Hepatocyte (in vitro differentiated cells): ENCODE results near the gene TAS1R3. TPM values are rescaled to one million over a fixed set of nuclear protein-coding genes. Genes with fewer than 3 reads are reported as not detected.

Experiments used
- DNase-seq: peaks from one replicate; pipeline ENCODE4 v3.0.0-alpha.2; 2016; ENCODE audit warnings: low spot score
- H2AFZ ChIP-seq: fragments of 200-600 bp; sonication (generic); 2 replicates; pipeline ENCODE4 v1.6.0; 2016; ENCODE audit warnings: antibody characterized with exemption, mild to moderate bottlenecking
- H3K27ac ChIP-seq: fragments of 200-600 bp; sonication (generic); 2 replicates; pipeline ENCODE4 v1.5.1; 2016; ENCODE audit warnings: mild to moderate bottlenecking
- H3K27me3 ChIP-seq: fragments of 200-600 bp; sonication (generic); 2 replicates; pipeline ENCODE4 v1.6.1; 2016
- H3K36me3 ChIP-seq: fragments of 200-600 bp; sonication (generic); replicated peaks from 2 replicates; pipeline ENCODE4 v1.5.1; 2016; ENCODE audit warnings: low read depth; ENCODE audit not compliant: insufficient read depth
- H3K4me1 ChIP-seq: fragments of 200-600 bp; sonication (generic); 2 replicates; pipeline ENCODE4 v1.5.1; 2016; ENCODE audit warnings: mild to moderate bottlenecking, moderate library complexity; ENCODE audit not compliant: insufficient read depth
- H3K4me2 ChIP-seq: fragments of 200-600 bp; sonication (generic); 2 replicates; pipeline ENCODE4 v1.6.0; 2016
- H3K4me3 ChIP-seq: fragments of 200-600 bp; sonication (generic); 2 replicates; pipeline ENCODE4 v1.5.1; 2016; ENCODE audit warnings: mild to moderate bottlenecking
- H3K79me2 ChIP-seq: fragments of 200-600 bp; sonication (generic); 2 replicates; pipeline ENCODE4 v1.6.0; 2017; ENCODE audit warnings: mild to moderate bottlenecking
- H3K9me2 ChIP-seq: fragments of 200-600 bp; sonication (generic); replicated peaks from 2 replicates; pipeline ENCODE4 v1.6.0; 2017; ENCODE audit warnings: mild to moderate bottlenecking; ENCODE audit not compliant: insufficient read depth
- H3K9me3 ChIP-seq: fragments of 200-600 bp; sonication (generic); 2 replicates; pipeline ENCODE4 v1.5.1; 2016; ENCODE audit warnings: low read depth, mild to moderate bottlenecking
- H4K20me1 ChIP-seq: fragments of 200-600 bp; sonication (generic); 2 replicates; pipeline ENCODE4 v1.6.0; 2016; ENCODE audit warnings: mild to moderate bottlenecking; ENCODE audit not compliant: insufficient read depth, poor library complexity, severe bottlenecking
- CTCF ChIP-seq: fragments of 200-600 bp; sonication (generic); IDR thresholded peaks from 2 replicates; pipeline ENCODE4 v1.5.1; 2016; ENCODE audit warnings: antibody characterized with exemption, mild to moderate bottlenecking; ENCODE audit not compliant: poor library complexity
- EZH2 ChIP-seq: fragments of 200-600 bp; sonication (generic); IDR thresholded peaks from 2 replicates; pipeline ENCODE4 v1.6.1; 2016; ENCODE audit warnings: antibody characterized with exemption, mild to moderate bottlenecking, borderline replicate concordance
- EZH2phosphoT487 ChIP-seq: fragments of 200-600 bp; sonication (generic); IDR thresholded peaks from one replicate; pipeline ENCODE4 v1.6.1; 2018; ENCODE audit warnings: antibody characterized with exemption, mild to moderate bottlenecking, low read depth, moderate library complexity; ENCODE audit not compliant: unreplicated experiment, severe bottlenecking
- WGBS: methylation state at CpG from one replicate; pipeline ENCODE4 v1.1.6; 2016; ENCODE audit warnings: low lambda C conversion rate; ENCODE audit errors: missing lambda C conversion rate; 5-methylcytosine and 5-hydroxymethylcytosine counted together
- polyA plus RNA-seq: library from polyadenylated mRNA; unstranded; fragments of >200 nt; fragmentation: Nextera tagmentation; extraction: Ambion mirVana; gene quantifications from 2 replicates; pipeline ENCODE4 v1.2.1, GENCODE V29; 2016
- total RNA-seq: library from RNA; depleted of rRNA; stranded (reverse); fragments of >200 nt; gene quantifications from 2 replicates; pipeline ENCODE4 v1.2.3, GENCODE V29; 2014

Gene TAS1R3
- total and polyA plus RNA-seq, 2 experiments from 2014 or later = 0.17 to 0.42 TPM

- TF ChIP-seq CTCF = no peak
- TF ChIP-seq EZH2phosphoT487 = no peak
- no peak for TF ChIP-seq EZH2
- Histone ChIP-seq H4K20me1 (peaks cover 42% of the 10 kb centered on the region), H3K27me3 (no peaks in the 10 kb centered on the region), H3K4me1 (peaks cover 39% of the 10 kb centered on the region), H3K9me3 (no peaks in the 10 kb centered on the region), H3K4me2 (peak overlapping the region; percentile 99), H3K9me2 (no peaks in the 10 kb centered on the region), H3K4me3 (no peak overlapping the region), H3K36me3 (no peaks in the 10 kb centered on the region), H3K27ac (peak overlapping the region; percentile 46), H2AFZ (no peak overlapping the region), H3K79me2 (peaks cover 63% of the 10 kb centered on the region)
- no peak for DNase-seq
- WGBS = 92% methylated on average over 10 of the region's 10 CpGs
These were observed 16.0 kb downstream of the TAS1R3 start for GRCh38 chr1:1347026-1347595.

- H3K27me3 ChIP-seq = no peaks in the 10 kb centered on the region
- peak overlapping the region; percentile 84 for H3K27ac ChIP-seq
- 22% methylated on average over 26 of the region's 26 CpGs for WGBS
- H3K79me2 ChIP-seq = peaks cover 60% of the 10 kb centered on the region
- H3K9me2 ChIP-seq = no peaks in the 10 kb centered on the region
- H4K20me1 ChIP-seq = peaks cover 42% of the 10 kb centered on the region
- no peak for TF ChIP-seq EZH2phosphoT487
- TF ChIP-seq CTCF = no peak
- no peak for TF ChIP-seq EZH2
- H3K4me2 ChIP-seq = peak overlapping the region; percentile 99
- H3K36me3 ChIP-seq = no peaks in the 10 kb centered on the region
- peak overlapping the region; percentile 64 for H3K4me3 ChIP-seq
- DNase-seq = peak; percentile 71
- H3K4me1 ChIP-seq = peaks cover 39% of the 10 kb centered on the region
- H2AFZ ChIP-seq = no peak overlapping the region
- no peaks in the 10 kb centered on the region for H3K9me3 ChIP-seq
These were observed 16.8 kb downstream of the TAS1R3 start for GRCh38 chr1:1347663-1348419.

GRCh38 chr1:1348420-1349255 is 17.6 kb downstream of the TAS1R3 start:
- TF ChIP-seq EZH2 (no peak), EZH2phosphoT487 (no peak), CTCF (no peak)
- Histone ChIP-seq H3K27ac (peak overlapping the region; percentile 84), H3K79me2 (peaks cover 52% of the 10 kb centered on the region), H3K9me3 (no peaks in the 10 kb centered on the region), H3K27me3 (no peaks in the 10 kb centered on the region), H4K20me1 (peaks cover 38% of the 10 kb centered on the region), H2AFZ (peak overlapping the region; percentile 71), H3K9me2 (no peaks in the 10 kb centered on the region), H3K36me3 (no peaks in the 10 kb centered on the region), H3K4me3 (peak overlapping the region; percentile 64), H3K4me1 (peaks cover 39% of the 10 kb centered on the region), H3K4me2 (peak overlapping the region; percentile 99)
- 2% methylated on average over 45 of the region's 109 CpGs for WGBS
- peak; percentile 68 for DNase-seq
